Peyer's patch (tissue), 4 donors: ENCODE data around the gene ZNF385A. TPM values are rescaled to one million over a fixed set of nuclear protein-coding genes. Genes with fewer than 3 reads are reported as not detected.

Experiments
- DNase-seq, 3 donors: peaks; one replicate each; pipeline ENCODE4 v3.0.0-alpha.2; 2017 to 2019
- H3K27ac ChIP-seq, 4 donors: fragments of 200-600 bp; sonication (generic); one replicate each; pipeline ENCODE4 v1.5.1; 2016 to 2019
- H3K27me3 ChIP-seq, 2 donors: fragments of 200-600 bp; sonication (generic); one replicate each; pipeline ENCODE4 v1.5.1; 2019
- H3K36me3 ChIP-seq, 3 donors: fragments of 200-600 bp; sonication (generic); one replicate each; pipeline ENCODE4 v1.5.1; 2016 to 2019
- H3K4me1 ChIP-seq, 4 donors: fragments of 200-600 bp; sonication (generic); one replicate each; pipeline ENCODE4 v1.5.1; 2016 to 2019
- H3K4me3 ChIP-seq, 4 donors: fragments of 200-600 bp; sonication (generic); 1 replicate in 3 of 4; 2 replicates in 1 of 4; pipeline ENCODE4 v1.5.1; 2016 to 2019; ENCODE audit warnings: mild to moderate bottlenecking in 1 of 4
- H3K9me3 ChIP-seq, 4 donors: fragments of 200-600 bp; sonication (generic); one replicate each; pipeline ENCODE4 v1.5.1; 2016 to 2019; ENCODE audit warnings: mild to moderate bottlenecking in 1 of 4
- POLR2A ChIP-seq, 2 donors: fragments of 450-650 bp; IDR thresholded peaks; one replicate each; pipeline ENCODE4 v1.5.1; 2017; ENCODE audit warnings: antibody characterized with exemption in 2 of 2, mild to moderate bottlenecking in 2 of 2, moderate library complexity in 2 of 2
- total RNA-seq, 4 donors: library from RNA; depleted of rRNA; stranded (reverse); fragments of >200 nt; gene quantifications; one replicate each; pipeline ENCODE4 v1.1.0, GENCODE V29; 2016
- TF ChIP-seq, protein P1 (sequence below), 6 experiments: fragments of 450-650 bp in 4 of 6; fragments of 200-600 bp in 2 of 6; sonication (generic) in 1 of 6; IDR thresholded peaks; one replicate each; pipeline ENCODE4 v1.5.1; 2017 to 2019; ENCODE audit warnings: antibody characterized with exemption in 6 of 6, mild to moderate bottlenecking in 3 of 6, moderate library complexity in 1 of 6

ZNF385A gene
- total RNA-seq, 4 donors from 2014 or later: 7.3 to 28.1 (median 9.7) TPM

DNA sequence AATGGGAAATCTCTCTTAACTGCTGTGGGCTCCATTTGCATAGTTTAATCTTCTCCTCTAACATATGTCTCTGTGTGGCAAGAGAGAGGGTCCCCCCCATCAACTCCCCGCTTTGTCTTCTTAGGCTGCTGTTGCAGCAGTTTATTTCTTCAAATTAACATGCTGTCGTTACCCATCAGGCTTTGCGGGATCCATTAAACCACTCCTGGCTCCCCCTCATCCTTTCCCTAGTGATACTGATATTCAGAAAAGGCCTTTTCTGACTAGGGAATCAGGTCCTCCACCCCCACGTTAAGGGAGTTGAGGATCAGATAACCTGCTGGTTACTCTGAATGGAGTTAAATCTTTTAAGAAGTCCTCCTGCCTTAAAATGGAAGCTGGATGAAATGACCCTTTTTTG, 35.5 kb downstream of the ZNF385A start:
- Histone ChIP-seq H3K4me1 (no peaks in the 10 kb centered on the region), H3K27ac (no peak overlapping the region), H3K9me3 (no peaks in the 10 kb centered on the region), H3K4me3 (no peak overlapping the region), H3K36me3 (peaks cover 0 to 75% (median 0%) of the 10 kb centered on the region in 3 donors), H3K27me3 (no peaks in the 10 kb centered on the region)
- TF ChIP-seq POLR2A (IDR thresholded peaks at IDR 0.05): no peak
- TF ChIP-seq, protein P1, sequence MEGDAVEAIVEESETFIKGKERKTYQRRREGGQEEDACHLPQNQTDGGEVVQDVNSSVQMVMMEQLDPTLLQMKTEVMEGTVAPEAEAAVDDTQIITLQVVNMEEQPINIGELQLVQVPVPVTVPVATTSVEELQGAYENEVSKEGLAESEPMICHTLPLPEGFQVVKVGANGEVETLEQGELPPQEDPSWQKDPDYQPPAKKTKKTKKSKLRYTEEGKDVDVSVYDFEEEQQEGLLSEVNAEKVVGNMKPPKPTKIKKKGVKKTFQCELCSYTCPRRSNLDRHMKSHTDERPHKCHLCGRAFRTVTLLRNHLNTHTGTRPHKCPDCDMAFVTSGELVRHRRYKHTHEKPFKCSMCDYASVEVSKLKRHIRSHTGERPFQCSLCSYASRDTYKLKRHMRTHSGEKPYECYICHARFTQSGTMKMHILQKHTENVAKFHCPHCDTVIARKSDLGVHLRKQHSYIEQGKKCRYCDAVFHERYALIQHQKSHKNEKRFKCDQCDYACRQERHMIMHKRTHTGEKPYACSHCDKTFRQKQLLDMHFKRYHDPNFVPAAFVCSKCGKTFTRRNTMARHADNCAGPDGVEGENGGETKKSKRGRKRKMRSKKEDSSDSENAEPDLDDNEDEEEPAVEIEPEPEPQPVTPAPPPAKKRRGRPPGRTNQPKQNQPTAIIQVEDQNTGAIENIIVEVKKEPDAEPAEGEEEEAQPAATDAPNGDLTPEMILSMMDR (IDR thresholded peaks at IDR 0.05): no peak
- no peak for DNase-seq

DNA sequence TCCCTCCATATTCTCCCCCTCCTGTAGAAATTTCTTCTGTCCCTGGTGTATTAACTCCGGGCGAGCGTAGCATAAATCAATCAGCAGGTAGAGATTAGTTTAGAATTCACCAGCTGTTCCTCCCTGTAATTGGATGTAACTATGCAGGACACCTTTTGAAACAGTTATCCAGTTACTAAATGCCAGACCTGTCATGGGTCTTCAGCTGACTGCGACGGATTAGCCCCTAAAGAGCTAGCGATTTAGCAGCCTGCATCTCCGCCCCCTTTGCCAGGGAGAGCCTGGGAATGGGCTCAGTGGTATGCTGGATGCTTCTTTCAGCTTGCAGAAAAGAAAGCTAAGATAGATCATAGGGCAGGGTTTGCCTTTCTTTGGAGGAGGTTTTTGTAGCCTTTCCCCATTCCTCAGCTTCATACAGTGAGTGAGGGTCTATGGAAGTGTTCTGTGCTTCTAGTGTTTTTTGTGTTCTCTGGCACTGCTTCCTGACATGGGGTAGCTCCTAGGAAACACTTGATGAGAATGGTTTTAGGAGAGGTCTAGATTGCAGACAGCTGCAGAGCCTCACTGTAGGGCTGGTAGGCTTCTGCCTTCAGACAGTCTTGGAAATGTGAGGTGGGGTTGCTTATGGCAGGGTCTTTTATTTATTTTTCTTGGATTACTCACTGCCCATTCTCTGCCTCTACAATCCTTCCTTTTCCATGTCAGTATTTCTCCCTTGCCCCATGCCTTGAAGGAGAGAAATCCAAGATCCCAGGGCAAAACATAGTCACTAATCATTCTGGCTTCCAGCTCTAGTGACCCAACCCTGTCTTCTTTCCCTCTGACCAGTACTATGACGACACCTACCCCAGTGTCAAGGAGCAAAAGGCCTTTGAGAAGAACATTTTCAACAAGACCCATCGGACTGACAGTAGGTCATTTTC, 42.9 kb downstream of the ZNF385A start:
- DNase-seq: no peak
- Histone ChIP-seq H3K27me3 (no peaks in the 10 kb centered on the region), H3K27ac (no peak overlapping the region), H3K9me3 (no peaks in the 10 kb centered on the region), H3K4me3 (no peak overlapping the region), H3K36me3 (peaks cover 0 to 53% (median 0%) of the 10 kb centered on the region in 3 donors), H3K4me1 (peaks cover 0 to 27% (median 0%) of the 10 kb centered on the region in 4 donors)
- TF ChIP-seq POLR2A (IDR thresholded peaks at IDR 0.05): no peak
- TF ChIP-seq, protein P1 (IDR thresholded peaks at IDR 0.05): no peak

DNA sequence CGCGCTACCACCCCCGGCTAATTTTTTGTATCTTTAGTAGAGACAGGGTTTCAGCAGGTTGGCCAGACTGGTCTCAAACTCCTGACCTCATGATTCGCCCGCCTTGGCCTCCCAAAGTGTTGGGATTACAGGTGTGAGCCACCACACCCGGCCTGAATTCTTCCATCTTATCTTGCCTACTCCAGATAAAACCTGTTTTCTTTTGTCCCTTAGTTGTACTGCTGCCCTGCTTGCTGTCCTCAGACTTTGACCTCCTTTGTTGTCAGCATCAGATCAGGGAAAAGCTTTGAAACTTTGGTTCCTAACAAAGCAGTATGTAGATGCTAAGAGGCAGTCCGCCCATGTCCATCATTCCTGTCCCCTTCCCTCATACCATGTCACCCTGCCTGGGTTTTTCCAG, 43.7 kb downstream of the ZNF385A start:
- H3K4me3 ChIP-seq: no peak overlapping the region
- peaks cover 0 to 32% (median 0%) of the 10 kb centered on the region in 4 donors for H3K4me1 ChIP-seq
- peaks cover 0 to 46% (median 0%) of the 10 kb centered on the region in 3 donors for H3K36me3 ChIP-seq
- H3K9me3 ChIP-seq: no peaks in the 10 kb centered on the region
- no peak for TF ChIP-seq POLR2A (IDR thresholded peaks at IDR 0.05)
- TF ChIP-seq, protein P1 (IDR thresholded peaks at IDR 0.05): no peak
- no peaks in the 10 kb centered on the region for H3K27me3 ChIP-seq
- no peak for DNase-seq
- no peak overlapping the region for H3K27ac ChIP-seq

DNA sequence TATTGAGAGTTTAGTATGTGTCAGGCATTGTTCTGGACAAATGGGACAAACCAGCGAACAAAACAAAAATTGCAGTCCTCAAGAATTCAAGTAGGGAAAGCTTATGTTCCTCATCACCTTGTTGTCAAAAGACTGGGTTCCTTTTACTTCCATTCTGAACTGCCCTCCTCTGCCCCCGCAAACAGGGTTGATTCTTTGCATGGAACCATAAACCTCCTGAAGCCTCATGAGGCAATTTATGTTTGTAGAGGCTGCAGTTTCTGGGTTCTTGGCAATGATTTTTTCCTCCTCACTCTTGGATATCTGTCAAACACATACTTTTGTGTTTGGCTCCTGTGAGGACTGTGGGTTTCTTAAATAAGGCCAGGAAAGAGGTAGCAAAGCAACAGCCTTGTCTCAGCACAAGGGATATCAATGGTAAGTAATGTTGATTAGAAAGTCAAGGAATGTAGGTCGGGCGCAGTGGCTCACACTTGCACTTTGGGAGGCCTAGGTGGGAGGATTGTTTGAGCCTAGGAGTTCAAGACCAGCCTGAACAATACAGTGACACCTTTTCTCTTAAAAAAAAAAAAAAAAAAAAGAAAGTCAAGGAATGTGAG, 45.7 kb downstream of the ZNF385A start:
- Histone ChIP-seq H3K27me3 (no peaks in the 10 kb centered on the region), H3K36me3 (peaks cover 0 to 26% (median 0%) of the 10 kb centered on the region in 3 donors), H3K27ac (no peak overlapping the region), H3K9me3 (no peaks in the 10 kb centered on the region), H3K4me1 (peaks cover 0 to 38% (median 0%) of the 10 kb centered on the region in 4 donors), H3K4me3 (no peak overlapping the region)
- DNase-seq: no peak
- TF ChIP-seq, protein P1 (IDR thresholded peaks at IDR 0.05): no peak
- TF ChIP-seq POLR2A (IDR thresholded peaks at IDR 0.05): no peak

DNA sequence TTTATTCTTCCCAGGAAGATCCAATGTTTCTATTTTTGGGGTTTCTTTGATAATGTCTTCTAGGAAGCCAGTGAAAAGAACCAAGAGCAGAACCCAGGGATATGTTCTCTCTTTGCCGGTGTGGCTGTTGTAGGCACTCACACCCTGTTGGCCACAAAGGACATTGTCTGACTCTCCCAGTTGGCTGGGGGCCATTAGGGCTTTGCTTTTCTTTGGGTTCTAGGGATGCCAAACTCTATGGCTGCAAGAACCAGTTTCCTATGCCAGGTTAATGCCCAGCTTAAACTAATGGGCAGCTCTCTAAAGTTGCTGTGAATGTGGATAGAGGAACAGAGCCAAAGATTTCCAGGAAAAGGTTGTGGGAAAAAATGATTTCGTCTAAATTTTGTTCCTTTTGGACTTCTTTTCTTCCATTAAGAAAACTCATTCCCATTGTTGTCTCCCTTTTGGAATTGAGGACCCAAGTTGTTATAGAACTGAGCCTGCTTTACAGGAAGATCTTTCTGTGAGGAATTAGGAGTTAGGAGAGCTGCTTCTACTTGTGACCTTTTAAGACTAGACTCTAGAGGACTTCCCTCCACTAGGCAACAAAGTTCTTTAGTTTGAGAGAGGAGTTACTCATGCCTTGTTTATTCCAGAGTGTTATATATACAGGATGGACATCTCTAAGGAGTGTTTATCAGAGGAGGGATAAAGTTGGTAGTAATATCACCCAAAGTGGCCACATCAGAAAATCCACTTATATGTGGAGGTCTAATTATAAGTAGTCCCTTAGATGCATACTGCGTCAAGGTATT, 46.5 kb downstream of the ZNF385A start:
- Histone ChIP-seq H3K9me3 (no peaks in the 10 kb centered on the region), H3K27ac (peak overlapping the region in 1 of 4 donors; percentile 11), H3K4me1 (peaks cover 0 to 38% (median 0%) of the 10 kb centered on the region in 4 donors), H3K4me3 (no peak overlapping the region), H3K27me3 (no peaks in the 10 kb centered on the region), H3K36me3 (peaks cover 0 to 18% (median 0%) of the 10 kb centered on the region in 3 donors)
- DNase-seq: no peak
- no peak for TF ChIP-seq POLR2A (IDR thresholded peaks at IDR 0.05)
- TF ChIP-seq, protein P1 (IDR thresholded peaks at IDR 0.05): no peak
